ENCODE measurements around the gene EML1. TPM values are rescaled to one million over a fixed set of nuclear protein-coding genes. Genes with fewer than 3 reads are reported as not detected.

EML1 gene
- total RNA-seq, 3 donors from 2014 or later (not counting 1 experiment from before 2014, with no cell fraction given), result not detected

- no peak overlapping the region for H3K27ac ChIP-seq (ENCODE audit: low read length)
- no peak overlapping the region for H3K27ac Mint-ChIP-seq
- H3K36me3 Mint-ChIP-seq, result no peaks in the 10 kb centered on the region
- no peak for ATAC-seq
- H3K4me3 ChIP-seq (ENCODE audit: low read length), result no peak overlapping the region
- peaks cover 5 to 7% of the 10 kb centered on the region in 2 donors for H3K4me1 Mint-ChIP-seq
- peaks cover 4% of the 10 kb centered on the region for H3K27me3 ChIP-seq (ENCODE audit: control insufficient read depth, insufficient read depth, low read length)
- peaks cover 22 to 25% of the 10 kb centered on the region in 2 donors for H3K27me3 Mint-ChIP-seq (ENCODE audit: low read depth in 2 of 2)
- DNase-seq, result no peak
- 76% methylated on average over 21 of the region's 21 CpGs for WGBS (ENCODE audit: insufficient coverage)
- H3K4me3 Mint-ChIP-seq, result no peak overlapping the region
- no peak for TF ChIP-seq CTCF (IDR thresholded peaks at IDR 0.05)
- H3K4me1 ChIP-seq (ENCODE audit: control insufficient read depth, insufficient read depth, low read length), result peaks cover 6% of the 10 kb centered on the region
- H3K9me3 Mint-ChIP-seq, result no peaks in the 10 kb centered on the region
- H3K9me3 ChIP-seq (ENCODE audit: control insufficient read depth, insufficient read depth, low read length), result no peaks in the 10 kb centered on the region
- intact Hi-C loops (cut with micrococcal nuclease), result no loop called here
- H3K36me3 ChIP-seq (ENCODE audit: control insufficient read depth, insufficient read depth, low read length), result no peaks in the 10 kb centered on the region
These were observed 37.3 kb upstream of the EML1 start for GRCh38 chr14:99755629-99756603.

- no peaks in the 10 kb centered on the region for H3K9me3 ChIP-seq (ENCODE audit: control insufficient read depth, insufficient read depth, low read length)
- ATAC-seq, result no peak
- no peak overlapping the region for H3K4me3 ChIP-seq (ENCODE audit: low read length)
- Mint-ChIP-seq H3K9me3 (no peaks in the 10 kb centered on the region), H3K27ac (no peak overlapping the region), H3K27me3 (ENCODE audit: low read depth in 2 of 2) (peaks cover 14 to 16% of the 10 kb centered on the region in 2 donors), H3K4me1 (peaks cover 5 to 7% of the 10 kb centered on the region in 2 donors), H3K4me3 (no peak overlapping the region), H3K36me3 (no peaks in the 10 kb centered on the region)
- H3K27me3 ChIP-seq (ENCODE audit: control insufficient read depth, insufficient read depth, low read length), result peaks cover 4% of the 10 kb centered on the region
- no peaks in the 10 kb centered on the region for H3K36me3 ChIP-seq (ENCODE audit: control insufficient read depth, insufficient read depth, low read length)
- intact Hi-C loops (cut with micrococcal nuclease), result no loop called here
- H3K27ac ChIP-seq (ENCODE audit: low read length), result no peak overlapping the region
- WGBS (ENCODE audit: insufficient coverage), result 92% methylated on average over 21 of the region's 21 CpGs
- DNase-seq, result no peak
- peaks cover 6% of the 10 kb centered on the region for H3K4me1 ChIP-seq (ENCODE audit: control insufficient read depth, insufficient read depth, low read length)
- TF ChIP-seq CTCF (IDR thresholded peaks at IDR 0.05), result no peak
These were observed 36.4 kb upstream of the EML1 start for GRCh38 chr14:99756796-99757195.

GRCh38 chr14:99757331-99758070 lies 35.7 kb upstream of the EML1 start:
- H3K9me3 Mint-ChIP-seq, result no peaks in the 10 kb centered on the region
- Histone ChIP-seq H3K4me3 (ENCODE audit: low read length) (no peak overlapping the region), H3K27ac (ENCODE audit: low read length) (no peak overlapping the region), H3K9me3 (ENCODE audit: control insufficient read depth, insufficient read depth, low read length) (no peaks in the 10 kb centered on the region), H3K36me3 (ENCODE audit: control insufficient read depth, insufficient read depth, low read length) (no peaks in the 10 kb centered on the region), H3K4me1 (ENCODE audit: control insufficient read depth, insufficient read depth, low read length) (peaks cover 4% of the 10 kb centered on the region), H3K27me3 (ENCODE audit: control insufficient read depth, insufficient read depth, low read length) (no peaks in the 10 kb centered on the region)
- H3K4me1 Mint-ChIP-seq, result peaks cover 5 to 7% of the 10 kb centered on the region in 2 donors
- WGBS (ENCODE audit: insufficient coverage), result 85% methylated on average over 12 of the region's 12 CpGs
- peaks cover 9 to 11% of the 10 kb centered on the region in 2 donors for H3K27me3 Mint-ChIP-seq (ENCODE audit: low read depth in 2 of 2)
- H3K4me3 Mint-ChIP-seq, result no peak overlapping the region
- ATAC-seq (no peak), DNase-seq (no peak)
- no peaks in the 10 kb centered on the region for H3K36me3 Mint-ChIP-seq
- no peak overlapping the region for H3K27ac Mint-ChIP-seq
- intact Hi-C loops (cut with micrococcal nuclease), result no loop called here
- no peak for TF ChIP-seq CTCF (IDR thresholded peaks at IDR 0.05)

All from natural killer cell (primary cell).